GM12801 (cell line): ENCODE measurements around the gene TEX35.

Source experiments
- CTCF ChIP-seq: IDR thresholded peaks from one replicate; pipeline ENCODE4 v1.5.1; 2011; ENCODE audit warnings: control low read depth; ENCODE audit not compliant: insufficient read length; ENCODE audit errors: extremely low read depth

Gene TEX35

GRCh38 chr1:178477373-178477772 is 35.5 kb upstream of the TEX35 start:
- TF ChIP-seq CTCF = no peak

- TF ChIP-seq CTCF = no peak
Measured at GRCh38 chr1:178477841-178478240, 35.1 kb upstream of the TEX35 start.

GRCh38 chr1:178483251-178483957 is 29.5 kb upstream of the TEX35 start:
- TF ChIP-seq CTCF = no peak

- no peak for TF ChIP-seq CTCF
Measured at GRCh38 chr1:178484698-178485225, 28.1 kb upstream of the TEX35 start.

- no peak for TF ChIP-seq CTCF
Measured at GRCh38 chr1:178485541-178485981, 27.3 kb upstream of the TEX35 start.

GRCh38 chr1:178486100-178487069 is 26.5 kb upstream of the TEX35 start:
- no peak for TF ChIP-seq CTCF

- TF ChIP-seq CTCF = no peak
Measured at GRCh38 chr1:178487070-178487615, 25.8 kb upstream of the TEX35 start.
